OCI-M2 (cell line): ENCODE data around the gene SAMD10.

Experiments
- DNase-seq: peaks from one replicate; lab custom pipeline; 2025; ENCODE audit not compliant: unreplicated experiment; lab: John Stamatoyannopoulos, UW

The SAMD10 gene

DNA sequence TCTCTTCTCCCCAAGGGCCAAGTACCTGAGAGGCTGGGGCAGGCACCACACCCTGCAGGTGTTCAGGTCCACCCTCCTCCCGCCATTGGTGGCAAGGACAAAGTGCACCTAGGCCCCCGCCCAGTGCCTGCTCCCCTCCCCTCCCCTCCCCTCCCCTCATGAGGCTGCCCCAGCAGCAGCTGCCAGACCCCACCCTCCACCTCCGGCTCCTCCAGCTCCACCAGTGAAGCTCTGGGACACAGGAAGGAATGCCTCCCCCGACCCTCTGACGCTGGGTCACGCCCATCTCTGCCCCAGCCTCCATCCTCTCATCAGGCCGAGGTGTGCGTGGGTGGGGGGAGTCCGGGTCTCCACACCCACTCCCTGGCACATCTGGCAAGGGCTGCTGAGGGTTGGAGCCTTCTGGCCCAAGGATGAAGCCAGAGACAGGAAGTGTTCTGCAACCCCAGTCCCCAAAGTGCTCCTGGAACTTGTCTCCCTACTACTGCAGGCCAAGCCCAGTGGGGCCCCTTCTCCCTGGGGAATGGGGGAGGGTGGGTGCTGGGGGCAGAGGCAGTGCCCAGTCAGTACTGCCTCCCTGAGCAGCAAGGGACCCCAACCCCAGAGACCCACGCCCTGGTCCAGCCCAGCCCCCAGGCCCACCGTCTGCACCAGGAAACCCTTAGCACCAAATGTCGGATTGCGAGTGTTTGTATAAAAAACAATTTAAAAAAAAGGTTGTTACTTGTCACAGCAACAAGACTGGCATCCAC lies 21.6 kb downstream of the SAMD10 start:
- DNase-seq: no peak

GRCh38 chr20:63957004-63957689 lies 22.3 kb downstream of the SAMD10 start:
- DNase-seq: no peak

DNA sequence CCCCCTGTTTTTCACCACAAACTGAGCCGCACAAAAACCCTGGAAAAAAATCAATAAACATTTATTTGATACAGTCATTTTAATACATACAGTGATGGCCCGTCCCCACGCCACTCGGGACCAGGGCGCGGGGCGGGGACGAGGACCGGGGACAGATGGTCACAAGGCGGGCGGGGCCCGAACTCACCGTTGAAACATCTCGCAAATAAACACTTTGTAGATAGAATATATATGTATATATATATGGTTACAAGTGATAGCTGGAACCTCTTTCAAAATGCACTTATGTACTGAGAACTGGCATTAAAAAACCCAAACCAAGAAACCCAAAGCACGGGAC lies 22.8 kb downstream of the SAMD10 start:
- no peak for DNase-seq

GRCh38 chr20:63955827-63956663 lies 23.4 kb downstream of the SAMD10 start, which contains the start of gene UCKL1:
TSS of gene UCKL1 (minus strand) at chr20:63956416. CDS start at chr20:63956372, 44 bp downstream.
- no peak for DNase-seq

DNA sequence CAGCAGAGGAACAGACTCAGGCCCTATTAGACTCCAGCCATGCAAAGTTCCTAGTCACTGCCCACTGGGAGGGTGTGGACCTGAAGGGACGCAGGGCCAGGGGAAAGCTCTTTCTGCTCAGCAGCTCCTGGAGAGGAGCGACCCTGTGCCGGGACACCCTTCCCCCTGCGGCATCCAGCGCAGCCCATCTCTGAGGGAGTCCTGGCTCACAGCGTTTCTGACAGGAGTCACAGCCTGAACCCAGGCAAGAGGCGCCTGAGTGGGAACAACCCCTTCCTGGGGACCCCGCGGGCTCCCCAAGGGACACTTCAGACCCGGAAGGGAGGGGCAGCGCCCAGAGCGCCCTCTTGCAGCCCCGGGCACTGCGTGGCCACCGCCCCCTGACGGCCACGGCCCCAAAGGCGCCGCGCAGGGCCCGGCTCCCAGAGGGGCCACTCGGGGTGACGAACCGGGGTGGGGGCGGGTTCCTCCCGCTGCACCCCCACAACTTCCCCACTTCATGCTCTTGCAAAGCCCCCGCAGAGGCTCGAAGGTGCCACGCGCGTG lies 24.1 kb downstream of the SAMD10 start:
- DNase-seq: no peak

DNA sequence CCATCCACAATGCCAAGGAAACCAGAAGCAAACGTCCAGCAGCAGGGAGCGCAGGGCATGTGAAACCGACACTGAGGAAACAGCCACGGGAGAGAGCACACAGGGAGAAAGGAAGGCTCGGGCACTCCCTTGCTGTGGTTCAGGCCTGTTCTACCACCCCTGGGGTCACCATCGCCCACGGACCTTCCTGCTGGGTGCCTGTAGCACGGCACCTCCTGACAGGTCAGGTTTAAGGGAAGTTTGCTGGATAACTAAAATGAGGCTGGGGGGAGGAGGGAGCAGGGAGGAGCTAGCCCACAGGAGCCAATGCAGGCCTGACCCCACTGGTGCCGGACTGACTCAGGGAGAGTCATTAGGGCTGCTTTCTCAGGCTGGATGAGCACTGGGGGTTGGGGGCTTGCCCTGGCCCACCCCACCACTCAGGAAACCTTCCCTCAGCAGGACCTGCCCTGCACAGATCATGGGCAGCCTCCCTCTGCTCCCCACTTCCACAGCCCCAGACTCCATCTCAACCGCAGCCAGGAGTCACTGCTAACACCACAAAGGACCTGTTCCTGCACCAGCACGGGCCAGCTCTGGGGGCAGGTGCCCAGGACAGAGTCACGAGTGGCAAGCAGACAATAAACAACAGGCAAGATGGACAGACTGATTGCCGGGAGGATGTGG lies 25.5 kb downstream of the SAMD10 start:
- DNase-seq: no peak

DNA sequence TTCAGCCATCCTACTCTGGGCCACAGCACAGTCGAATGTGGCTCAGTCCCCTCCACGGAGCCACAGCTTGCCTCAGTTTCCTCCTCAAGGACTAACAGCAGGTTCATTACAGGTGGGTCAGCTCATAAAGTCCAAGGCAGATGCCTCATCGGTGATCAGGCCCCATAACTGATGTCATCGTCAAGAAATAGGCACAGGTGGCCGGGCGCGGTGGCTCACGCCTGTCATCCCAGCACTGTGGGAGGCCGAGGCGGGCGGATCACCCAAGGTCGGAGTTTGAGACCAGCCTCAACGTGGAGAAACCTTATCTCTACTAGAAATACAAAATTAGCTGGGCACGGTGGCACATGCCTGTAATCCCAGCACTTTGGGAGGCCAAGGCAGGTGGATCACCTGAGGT lies 26.7 kb downstream of the SAMD10 start:
- no peak for DNase-seq

- DNase-seq: no peak
Observed at GRCh38 chr20:63952210-63952535, 27.3 kb downstream of the SAMD10 start.

DNA sequence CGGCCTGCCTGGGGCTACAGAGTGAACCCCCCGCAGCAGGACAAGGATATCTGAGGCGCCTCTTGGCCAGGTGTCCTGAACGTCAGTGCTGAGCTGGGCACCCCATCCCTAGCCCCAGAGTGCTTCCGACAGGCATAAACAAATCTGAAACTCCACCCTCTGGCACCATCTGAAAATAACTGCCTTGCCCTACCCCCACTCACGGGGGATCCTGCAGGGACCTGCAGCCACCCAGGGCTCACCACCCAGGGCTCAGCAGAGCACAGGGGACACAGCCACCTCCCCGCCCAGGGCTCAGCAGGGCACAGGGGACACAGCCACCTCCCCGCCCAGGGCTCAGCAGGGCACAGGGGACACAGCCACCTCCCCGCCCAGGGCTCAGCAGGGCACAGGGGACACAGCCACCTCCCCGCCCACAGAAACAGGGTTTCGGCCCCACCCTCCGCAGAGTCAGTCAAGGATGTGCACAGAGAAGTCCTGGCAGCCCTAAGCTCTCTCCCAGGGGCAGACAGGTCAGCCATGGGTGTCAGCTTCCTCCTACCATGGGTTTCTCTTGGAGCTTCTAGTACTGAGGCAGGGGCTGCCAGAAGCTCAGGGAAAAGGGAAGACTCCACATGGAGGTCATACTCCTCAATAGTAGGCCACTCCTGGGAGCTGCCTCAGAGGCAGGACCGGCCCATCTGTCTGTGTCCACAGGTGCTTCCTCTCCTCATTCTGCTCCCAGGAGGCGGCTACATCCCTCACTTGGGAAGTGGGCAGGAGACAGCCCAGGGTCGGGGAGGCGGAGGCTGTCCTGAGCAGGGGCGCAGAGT lies 27.8 kb downstream of the SAMD10 start:
- no peak for DNase-seq

DNA sequence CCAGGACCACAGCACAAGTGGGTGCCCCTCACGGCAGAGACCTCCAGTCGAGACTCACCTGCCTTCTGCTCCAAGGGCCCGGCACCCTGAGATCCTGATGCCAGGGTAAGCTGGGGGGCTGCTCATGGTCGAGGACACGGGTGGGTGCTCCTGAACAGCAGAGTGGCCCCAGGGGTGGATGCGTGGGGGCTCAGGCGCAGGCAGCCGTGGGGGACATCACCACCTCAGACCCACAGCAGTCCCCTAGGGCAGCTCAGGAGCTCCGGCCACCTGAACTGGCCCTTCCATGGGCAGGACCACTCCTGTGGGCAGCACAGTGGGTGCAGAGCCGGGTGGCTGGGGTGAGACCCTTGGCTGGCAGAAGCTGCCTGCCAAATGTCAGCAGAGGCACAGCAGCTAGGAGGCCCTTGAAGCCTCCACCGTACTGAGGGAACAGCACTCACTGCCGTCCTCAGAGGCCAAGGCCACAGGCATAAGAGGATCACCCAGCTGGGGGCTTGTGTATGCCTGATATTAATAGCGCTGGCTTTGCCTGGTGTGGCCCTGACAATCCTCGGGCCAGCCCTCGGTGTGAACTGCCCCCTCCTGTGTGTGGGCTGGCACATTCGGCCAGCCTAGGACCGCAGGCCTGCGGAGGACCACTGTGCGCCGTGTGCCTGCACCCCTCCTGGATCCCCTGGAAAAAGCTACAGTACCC lies 28.6 kb downstream of the SAMD10 start:
- DNase-seq: no peak

DNA sequence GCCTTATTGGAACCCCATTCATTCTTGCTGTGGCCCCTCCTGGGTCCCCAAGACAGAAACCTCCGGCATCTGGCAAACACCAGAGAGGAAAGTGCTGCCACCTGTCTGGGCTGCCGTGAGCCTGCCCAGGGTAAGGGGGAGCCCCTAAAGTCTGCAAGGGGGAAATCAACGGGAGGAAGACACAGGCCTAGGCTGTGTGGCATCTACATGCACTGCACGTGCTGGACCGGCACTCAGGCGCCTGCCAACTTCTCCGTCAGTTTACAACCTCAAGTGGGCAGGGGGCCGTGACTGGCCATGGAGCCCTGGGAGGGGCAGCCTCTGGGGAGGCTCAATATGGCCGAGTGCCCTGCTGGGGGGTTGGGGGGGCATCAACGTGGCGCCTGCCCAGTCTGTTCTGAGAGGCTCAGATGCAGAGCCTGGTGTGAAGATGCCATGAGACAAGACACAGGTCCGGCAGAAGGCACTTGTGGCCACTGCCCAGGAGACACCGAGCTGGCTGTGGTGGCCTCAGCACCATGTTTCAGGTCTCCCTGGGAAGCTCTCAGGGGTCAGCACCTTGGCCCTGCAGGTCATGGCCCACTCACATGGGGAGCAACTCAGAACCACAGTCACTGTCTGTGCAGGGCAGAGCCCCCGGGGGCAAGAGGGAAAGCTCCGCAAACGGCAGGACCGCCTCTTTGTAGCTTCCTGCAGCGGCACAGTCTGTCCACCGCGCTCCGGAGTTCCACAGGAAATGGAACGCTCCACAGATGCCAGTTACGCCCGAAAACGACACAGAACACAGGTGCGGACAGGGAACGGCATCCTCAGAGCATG lies 31.6 kb downstream of the SAMD10 start:
- DNase-seq: no peak

DNA sequence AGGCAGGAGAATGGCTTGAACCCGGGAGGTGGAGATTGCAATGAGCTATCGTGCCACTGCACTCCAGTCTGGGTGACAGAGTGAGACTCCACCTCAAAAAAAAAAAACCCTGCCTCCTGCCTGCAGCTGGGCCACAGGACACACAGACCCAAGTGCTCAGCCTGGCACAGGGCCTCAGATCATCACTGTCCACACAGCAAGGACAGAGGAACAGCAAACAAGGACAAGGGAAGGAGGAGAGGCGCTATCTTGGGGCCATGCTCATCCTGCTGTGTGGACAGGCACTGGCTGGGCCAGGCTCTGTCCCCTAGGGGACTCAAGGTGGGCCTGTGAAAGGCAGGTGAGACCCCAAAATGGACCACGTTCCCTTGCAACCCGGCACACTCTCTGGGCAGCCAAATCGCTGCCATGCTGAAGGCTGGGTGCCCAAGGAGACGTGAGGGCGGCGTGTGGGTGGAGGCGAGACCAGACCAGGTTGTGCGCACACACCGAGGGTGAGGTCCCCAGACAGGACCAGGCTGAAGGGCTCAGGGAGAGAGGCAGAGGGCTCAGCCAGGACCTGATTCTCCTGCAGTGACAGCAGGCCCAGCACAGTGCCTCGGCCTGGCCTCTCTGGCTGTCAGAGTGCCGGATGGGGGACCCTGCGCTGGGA lies 32.3 kb downstream of the SAMD10 start:
- DNase-seq: no peak

DNA sequence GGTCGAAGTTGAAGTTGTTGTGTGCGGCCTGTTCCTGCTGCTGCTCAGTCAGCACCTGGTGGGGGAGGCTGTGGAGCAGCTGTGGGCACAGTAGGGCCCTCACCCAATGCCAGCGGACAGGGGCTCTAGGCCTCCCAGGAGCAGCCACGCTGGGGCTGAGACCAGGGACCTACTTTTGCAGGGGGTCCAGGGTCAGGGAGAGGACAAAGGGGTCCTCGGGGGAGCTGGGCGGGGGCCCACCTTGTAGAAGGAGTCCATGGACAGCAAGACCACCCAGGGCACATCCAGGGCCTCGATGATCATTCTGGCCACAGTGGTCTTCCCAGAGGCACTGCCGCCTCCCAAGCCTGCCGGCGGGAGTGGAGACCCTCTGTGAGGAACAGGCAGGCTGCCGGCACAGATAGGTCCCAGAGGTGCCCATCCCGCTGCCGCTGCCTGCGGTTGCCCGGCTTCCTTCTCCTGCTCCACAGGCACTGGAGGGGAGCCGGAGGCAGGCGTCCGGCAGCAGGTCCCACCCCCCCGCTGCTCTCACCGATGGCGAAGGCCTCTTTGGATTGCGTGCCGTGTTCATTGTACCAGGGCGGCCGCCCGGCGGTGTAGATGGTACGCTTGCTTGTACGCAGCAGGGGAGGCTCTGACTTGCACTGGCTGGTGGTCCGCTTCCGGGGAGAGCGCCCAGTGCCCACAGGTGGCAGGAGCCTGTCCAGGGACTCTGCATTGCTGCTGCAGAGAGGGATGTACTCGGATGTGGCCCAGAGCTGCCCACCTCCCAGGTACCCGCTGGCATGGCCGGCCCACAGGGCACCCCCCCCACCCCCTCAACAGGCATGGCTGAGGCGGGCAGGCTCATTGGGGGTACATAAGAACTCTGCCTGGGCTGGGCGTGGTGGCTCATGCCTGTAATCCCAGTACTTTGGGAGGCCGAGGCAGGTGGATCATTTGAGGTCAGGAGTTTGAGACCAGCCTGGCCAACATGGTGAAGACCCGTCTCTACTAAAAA lies 33.2 kb downstream of the SAMD10 start:
- DNase-seq: no peak

DNA sequence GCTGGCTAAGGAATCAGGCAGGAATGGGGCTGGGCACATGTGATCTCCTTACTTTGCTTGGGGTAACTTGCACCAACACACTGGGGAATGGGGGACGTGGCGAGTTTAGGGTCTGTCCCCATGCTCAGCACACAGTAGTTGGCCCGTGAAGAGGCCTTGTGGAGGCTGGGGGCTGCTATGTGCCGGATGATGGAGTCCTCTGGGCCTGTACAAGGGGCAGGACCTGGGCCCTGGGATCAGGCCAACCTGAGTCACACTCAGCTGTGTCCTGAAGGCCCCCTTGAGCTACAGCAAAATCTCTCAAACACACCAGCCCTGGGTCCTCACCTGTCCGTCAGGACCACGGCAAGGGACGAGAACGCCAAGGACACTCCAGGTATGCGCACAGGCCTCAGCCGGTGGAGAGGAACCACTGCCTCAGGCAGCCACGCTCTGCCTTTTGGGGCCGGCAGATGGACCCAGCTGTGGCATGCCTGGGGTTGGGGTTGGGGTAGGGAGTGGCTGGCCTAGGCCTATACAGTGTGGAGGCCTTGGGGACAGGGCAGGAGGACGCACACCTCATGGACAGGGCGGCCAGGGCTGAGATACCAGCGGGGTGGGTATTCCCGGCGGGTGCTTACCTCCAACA lies 34.3 kb downstream of the SAMD10 start:
- DNase-seq: no peak

GRCh38 chr20:63944078-63944941 lies 35.1 kb downstream of the SAMD10 start:
- DNase-seq: no peak

GRCh38 chr20:63943808-63944077 lies 35.7 kb downstream of the SAMD10 start:
- DNase-seq: no peak
